ENCODE results near the gene EPHB2.

Gene EPHB2

GRCh38 chr1:22877980-22878379, 167.3 kb downstream of the EPHB2 start:
- DNase-seq (ENCODE audit: low read depth, low spot score), result no peak
- no peaks in the 10 kb centered on the region for H3K36me3 ChIP-seq (ENCODE audit: control insufficient read depth, insufficient read depth, low read length)
- no peaks in the 10 kb centered on the region for H3K9me3 ChIP-seq (ENCODE audit: control insufficient read depth, insufficient read depth, low read length)
- H3K27me3 ChIP-seq (ENCODE audit: control insufficient read depth, insufficient read depth, low read length), result no peaks in the 10 kb centered on the region
- H3K27ac ChIP-seq (ENCODE audit: low read length), result no peak overlapping the region
- no CpG with 5 or more reads among the region's 1 CpG for WGBS (ENCODE audit: insufficient coverage, insufficient read length)
- H3K4me1 ChIP-seq (ENCODE audit: control insufficient read depth, insufficient read depth, low read length), result no peaks in the 10 kb centered on the region
- H3K4me3 ChIP-seq (ENCODE audit: low read length), result no peak overlapping the region

GRCh38 chr1:22878626-22879025, 168.0 kb downstream of the EPHB2 start:
- no peak for DNase-seq (ENCODE audit: low read depth, low spot score)
- Histone ChIP-seq H3K27me3 (ENCODE audit: control insufficient read depth, insufficient read depth, low read length) (no peaks in the 10 kb centered on the region), H3K27ac (ENCODE audit: low read length) (no peak overlapping the region), H3K36me3 (ENCODE audit: control insufficient read depth, insufficient read depth, low read length) (no peaks in the 10 kb centered on the region), H3K9me3 (ENCODE audit: control insufficient read depth, insufficient read depth, low read length) (no peaks in the 10 kb centered on the region), H3K4me1 (ENCODE audit: control insufficient read depth, insufficient read depth, low read length) (no peaks in the 10 kb centered on the region), H3K4me3 (ENCODE audit: low read length) (no peak overlapping the region)
- no CpG with 5 or more reads among the region's 13 CpGs for WGBS (ENCODE audit: insufficient coverage, insufficient read length)

- no peaks in the 10 kb centered on the region for H3K9me3 ChIP-seq (ENCODE audit: control insufficient read depth, insufficient read depth, low read length)
- no peaks in the 10 kb centered on the region for H3K27me3 ChIP-seq (ENCODE audit: control insufficient read depth, insufficient read depth, low read length)
- no peak overlapping the region for H3K4me3 ChIP-seq (ENCODE audit: low read length)
- H3K27ac ChIP-seq (ENCODE audit: low read length), result no peak overlapping the region
- no peak for DNase-seq (ENCODE audit: low read depth, low spot score)
- H3K36me3 ChIP-seq (ENCODE audit: control insufficient read depth, insufficient read depth, low read length), result no peaks in the 10 kb centered on the region
- no CpG with 5 or more reads among the region's 3 CpGs for WGBS (ENCODE audit: insufficient coverage, insufficient read length)
- H3K4me1 ChIP-seq (ENCODE audit: control insufficient read depth, insufficient read depth, low read length), result no peaks in the 10 kb centered on the region
Measured at GRCh38 chr1:22879445-22879844, 168.8 kb downstream of the EPHB2 start.

GRCh38 chr1:22880174-22880601, 169.5 kb downstream of the EPHB2 start:
- WGBS (ENCODE audit: insufficient coverage, insufficient read length), result no CpG with 5 or more reads among the region's 5 CpGs

GRCh38 chr1:22883406-22883805, 172.8 kb downstream of the EPHB2 start:
- no peak overlapping the region for H3K4me3 ChIP-seq (ENCODE audit: low read length)
- no peaks in the 10 kb centered on the region for H3K36me3 ChIP-seq (ENCODE audit: control insufficient read depth, insufficient read depth, low read length)
- WGBS (ENCODE audit: insufficient coverage, insufficient read length), result no CpG with 5 or more reads among the region's 11 CpGs
- H3K4me1 ChIP-seq (ENCODE audit: control insufficient read depth, insufficient read depth, low read length), result no peaks in the 10 kb centered on the region
- no peaks in the 10 kb centered on the region for H3K9me3 ChIP-seq (ENCODE audit: control insufficient read depth, insufficient read depth, low read length)
- no peak overlapping the region for H3K27ac ChIP-seq (ENCODE audit: low read length)
- DNase-seq (ENCODE audit: low read depth, low spot score), result no peak
- H3K27me3 ChIP-seq (ENCODE audit: control insufficient read depth, insufficient read depth, low read length), result no peaks in the 10 kb centered on the region

More at GRCh38 chr1:22880174-22880601, 169.5 kb downstream of the EPHB2 start:
- no peak overlapping the region for H3K4me3 ChIP-seq (ENCODE audit: low read length)
- H3K4me1 ChIP-seq (ENCODE audit: control insufficient read depth, insufficient read depth, low read length), result no peaks in the 10 kb centered on the region
- H3K27me3 ChIP-seq (ENCODE audit: control insufficient read depth, insufficient read depth, low read length), result no peaks in the 10 kb centered on the region
- H3K9me3 ChIP-seq (ENCODE audit: control insufficient read depth, insufficient read depth, low read length), result no peaks in the 10 kb centered on the region
- DNase-seq (ENCODE audit: low read depth, low spot score), result no peak
- H3K27ac ChIP-seq (ENCODE audit: low read length), result no peak overlapping the region
- no peaks in the 10 kb centered on the region for H3K36me3 ChIP-seq (ENCODE audit: control insufficient read depth, insufficient read depth, low read length)

- no peaks in the 10 kb centered on the region for H3K27me3 ChIP-seq (ENCODE audit: control insufficient read depth, insufficient read depth, low read length)
- no peak overlapping the region for H3K4me3 ChIP-seq (ENCODE audit: low read length)
- no peaks in the 10 kb centered on the region for H3K9me3 ChIP-seq (ENCODE audit: control insufficient read depth, insufficient read depth, low read length)
- no peak overlapping the region for H3K27ac ChIP-seq (ENCODE audit: low read length)
- no CpG with 5 or more reads among the region's 16 CpGs for WGBS (ENCODE audit: insufficient coverage, insufficient read length)
- H3K36me3 ChIP-seq (ENCODE audit: control insufficient read depth, insufficient read depth, low read length), result no peaks in the 10 kb centered on the region
- no peak for DNase-seq (ENCODE audit: low read depth, low spot score)
- H3K4me1 ChIP-seq (ENCODE audit: control insufficient read depth, insufficient read depth, low read length), result no peaks in the 10 kb centered on the region
Measured at GRCh38 chr1:22884806-22885530, 174.3 kb downstream of the EPHB2 start.

GRCh38 chr1:22886211-22886610, 175.6 kb downstream of the EPHB2 start:
- H3K4me3 ChIP-seq (ENCODE audit: low read length), result no peak overlapping the region
- H3K36me3 ChIP-seq (ENCODE audit: control insufficient read depth, insufficient read depth, low read length), result no peaks in the 10 kb centered on the region
- H3K27me3 ChIP-seq (ENCODE audit: control insufficient read depth, insufficient read depth, low read length), result no peaks in the 10 kb centered on the region
- no peak overlapping the region for H3K27ac ChIP-seq (ENCODE audit: low read length)
- H3K9me3 ChIP-seq (ENCODE audit: control insufficient read depth, insufficient read depth, low read length), result no peaks in the 10 kb centered on the region
- DNase-seq (ENCODE audit: low read depth, low spot score), result no peak
- no peaks in the 10 kb centered on the region for H3K4me1 ChIP-seq (ENCODE audit: control insufficient read depth, insufficient read depth, low read length)
- WGBS (ENCODE audit: insufficient coverage, insufficient read length), result no CpG with 5 or more reads among the region's 6 CpGs

GRCh38 chr1:22887491-22887890, 176.9 kb downstream of the EPHB2 start:
- no CpG with 5 or more reads among the region's 7 CpGs for WGBS (ENCODE audit: insufficient coverage, insufficient read length)

GRCh38 chr1:22888320-22889075, 177.9 kb downstream of the EPHB2 start:
- no peaks in the 10 kb centered on the region for H3K27me3 ChIP-seq (ENCODE audit: control insufficient read depth, insufficient read depth, low read length)
- no peak for DNase-seq (ENCODE audit: low read depth, low spot score)
- H3K9me3 ChIP-seq (ENCODE audit: control insufficient read depth, insufficient read depth, low read length), result no peaks in the 10 kb centered on the region
- H3K4me1 ChIP-seq (ENCODE audit: control insufficient read depth, insufficient read depth, low read length), result no peaks in the 10 kb centered on the region
- H3K4me3 ChIP-seq (ENCODE audit: low read length), result no peak overlapping the region
- no CpG with 5 or more reads among the region's 8 CpGs for WGBS (ENCODE audit: insufficient coverage, insufficient read length)
- H3K36me3 ChIP-seq (ENCODE audit: control insufficient read depth, insufficient read depth, low read length), result no peaks in the 10 kb centered on the region
- no peak overlapping the region for H3K27ac ChIP-seq (ENCODE audit: low read length)

More at GRCh38 chr1:22887491-22887890, 176.9 kb downstream of the EPHB2 start:
- H3K27ac ChIP-seq (ENCODE audit: low read length), result no peak overlapping the region
- no peaks in the 10 kb centered on the region for H3K27me3 ChIP-seq (ENCODE audit: control insufficient read depth, insufficient read depth, low read length)
- no peaks in the 10 kb centered on the region for H3K36me3 ChIP-seq (ENCODE audit: control insufficient read depth, insufficient read depth, low read length)
- H3K4me3 ChIP-seq (ENCODE audit: low read length), result no peak overlapping the region
- no peaks in the 10 kb centered on the region for H3K4me1 ChIP-seq (ENCODE audit: control insufficient read depth, insufficient read depth, low read length)
- no peaks in the 10 kb centered on the region for H3K9me3 ChIP-seq (ENCODE audit: control insufficient read depth, insufficient read depth, low read length)
- no peak for DNase-seq (ENCODE audit: low read depth, low spot score)

GRCh38 chr1:22889213-22889827, 178.7 kb downstream of the EPHB2 start:
- H3K27ac ChIP-seq (ENCODE audit: low read length), result no peak overlapping the region
- H3K4me1 ChIP-seq (ENCODE audit: control insufficient read depth, insufficient read depth, low read length), result no peaks in the 10 kb centered on the region
- no peak overlapping the region for H3K4me3 ChIP-seq (ENCODE audit: low read length)
- H3K36me3 ChIP-seq (ENCODE audit: control insufficient read depth, insufficient read depth, low read length), result no peaks in the 10 kb centered on the region
- no peaks in the 10 kb centered on the region for H3K9me3 ChIP-seq (ENCODE audit: control insufficient read depth, insufficient read depth, low read length)
- H3K27me3 ChIP-seq (ENCODE audit: control insufficient read depth, insufficient read depth, low read length), result no peaks in the 10 kb centered on the region
- no CpG with 5 or more reads among the region's 3 CpGs for WGBS (ENCODE audit: insufficient coverage, insufficient read length)
- no peak for DNase-seq (ENCODE audit: low read depth, low spot score)
